DMS53 treated with DMSO at 0.1 percent for 48 hours (cell line): ENCODE data around the gene SEMA3D.
A peak's percentile ranks its signal among the peaks of the same experiment; 100 is the strongest.

Experiments
- DNase-seq: peaks from one replicate; lab custom pipeline; 2025; ENCODE audit not compliant: unreplicated experiment; lab: John Stamatoyannopoulos, UW

The SEMA3D gene

DNA sequence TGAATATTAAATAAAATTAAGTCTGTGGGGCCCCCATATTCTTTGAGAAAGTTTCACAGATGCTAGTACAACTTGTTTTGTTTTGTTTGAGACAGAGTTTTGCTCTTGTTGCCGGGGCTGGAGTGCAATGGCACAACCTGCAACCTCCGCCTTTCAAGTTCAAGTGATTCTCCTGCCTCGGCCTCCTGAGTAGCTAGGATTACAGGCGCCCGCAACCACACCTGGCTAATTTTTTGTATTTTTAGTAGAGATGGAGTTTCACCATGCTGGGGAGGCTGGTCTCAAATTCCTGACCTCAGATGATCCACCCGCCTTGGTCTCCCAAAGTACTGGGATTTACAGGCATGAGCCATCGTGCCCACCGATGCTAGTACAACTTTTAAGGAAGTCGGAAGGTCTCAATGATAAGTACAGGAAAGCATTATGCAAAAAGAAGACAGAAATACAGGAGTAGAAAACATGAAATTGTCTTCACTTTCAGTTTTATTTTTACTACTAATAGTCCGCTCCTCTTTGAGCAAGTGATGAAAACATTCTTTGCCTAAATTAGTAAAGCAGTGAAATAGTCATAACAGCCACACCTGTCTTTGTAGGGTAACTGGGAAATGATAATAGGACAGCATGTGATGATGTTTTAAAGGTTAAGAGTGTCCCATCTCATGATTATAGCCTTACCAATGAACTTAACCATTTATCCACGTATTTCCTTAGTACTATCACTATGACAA lies 147.5 kb downstream of the SEMA3D start:
- DNase-seq = no peak

- DNase-seq = no peak
These were observed 148.4 kb downstream of the SEMA3D start for GRCh38 chr7:85038466-85038865.

DNA sequence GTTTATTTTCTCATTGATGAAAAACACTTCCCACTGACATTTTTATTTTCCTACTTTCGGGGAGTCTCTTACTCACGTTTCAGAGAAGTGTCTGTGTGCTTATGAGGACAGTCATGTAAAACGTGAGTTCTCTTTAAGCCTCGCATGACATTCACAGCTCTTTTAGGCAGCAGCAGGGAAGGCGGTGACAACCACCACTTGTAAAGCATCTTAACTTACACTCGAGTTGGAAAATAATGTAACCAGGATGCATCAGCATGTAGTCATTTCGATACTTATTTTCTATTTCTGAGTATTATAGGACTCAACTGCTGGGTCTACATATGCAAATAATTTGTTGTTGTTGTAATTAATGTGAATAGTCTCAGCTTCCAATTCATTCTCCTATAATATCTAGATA lies 153.6 kb downstream of the SEMA3D start:
- DNase-seq = no peak

DNA sequence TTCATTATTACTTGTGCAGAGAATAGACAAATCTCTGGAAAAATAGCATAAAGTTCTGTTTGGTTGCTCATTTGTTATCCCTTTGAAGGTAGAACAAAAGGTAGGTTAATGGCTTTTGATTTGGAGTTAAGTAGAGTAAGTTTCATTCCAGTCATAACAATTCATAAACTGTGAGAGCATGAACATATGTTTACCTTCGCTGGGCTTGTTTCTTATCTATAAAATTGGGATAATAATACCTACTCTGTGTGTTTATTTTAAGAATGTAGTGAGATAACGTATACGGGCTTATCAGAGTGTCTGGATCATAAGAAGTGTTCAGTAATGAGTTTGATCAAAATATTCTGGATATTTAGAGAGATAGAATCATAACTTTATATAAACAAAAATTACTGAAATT lies 155.4 kb downstream of the SEMA3D start:
- DNase-seq = no peak

- peak; percentile 69 for DNase-seq
These were observed 156.0 kb downstream of the SEMA3D start for GRCh38 chr7:85030893-85031292.

- DNase-seq = no peak
These were observed 161.5 kb downstream of the SEMA3D start for GRCh38 chr7:85025312-85025756.

- DNase-seq = no peak
These were observed 162.9 kb downstream of the SEMA3D start for GRCh38 chr7:85023916-85024315.

GRCh38 chr7:85023066-85023712 lies 163.7 kb downstream of the SEMA3D start:
- peak; percentile 38 for DNase-seq

DNA sequence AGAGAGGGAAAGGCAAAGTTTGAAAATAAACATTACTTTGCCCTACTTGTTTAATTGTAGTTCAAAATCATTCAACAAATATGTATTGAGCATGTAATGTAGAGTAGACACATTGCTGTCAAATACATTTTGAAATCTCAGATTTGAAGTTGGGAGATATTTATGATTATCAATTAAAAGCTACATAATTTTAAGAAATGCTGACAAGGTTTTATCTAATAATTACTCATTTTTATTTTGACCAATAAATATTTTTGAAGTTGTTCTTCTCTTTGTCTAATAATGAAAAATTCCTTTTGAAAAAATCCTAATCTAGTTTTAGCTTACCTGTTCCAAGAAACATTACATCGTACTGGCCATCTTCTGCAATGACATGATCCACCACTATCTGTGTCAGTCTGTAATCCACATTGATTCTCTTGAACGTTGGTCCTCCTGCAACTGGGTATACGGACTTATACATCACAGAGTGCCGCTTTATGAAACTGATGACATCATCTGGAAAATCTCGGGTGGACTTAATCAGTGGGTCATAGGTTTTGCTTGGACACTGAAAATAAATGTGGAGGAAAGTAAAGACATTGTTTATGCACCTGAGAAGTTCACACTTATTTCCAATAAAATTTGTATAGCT lies 164.7 kb downstream of the SEMA3D start:
- no peak for DNase-seq

- peak; percentile 39 for DNase-seq
These were observed 165.7 kb downstream of the SEMA3D start for GRCh38 chr7:85021101-85021704.

- no peak for DNase-seq
These were observed 167.1 kb downstream of the SEMA3D start for GRCh38 chr7:85019778-85020177.

DNA sequence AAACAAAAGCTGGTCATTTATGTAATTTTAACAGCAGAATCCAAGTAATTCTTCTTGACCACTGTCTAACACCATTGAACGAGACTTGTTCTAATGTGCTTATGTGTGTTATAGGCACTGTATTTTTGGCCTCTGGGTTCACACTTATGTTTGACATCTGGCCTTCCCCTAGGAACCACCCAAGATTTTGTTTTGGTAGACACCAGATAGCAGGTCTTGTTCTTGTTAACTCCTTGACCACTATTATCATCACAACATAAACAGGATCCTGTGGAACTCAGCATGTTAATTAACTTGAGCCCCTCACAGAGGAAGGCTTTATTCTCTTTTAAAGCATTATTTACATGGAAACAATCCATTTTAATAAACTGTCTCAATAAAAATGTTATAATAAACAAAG lies 167.7 kb downstream of the SEMA3D start:
- no peak for DNase-seq

DNA sequence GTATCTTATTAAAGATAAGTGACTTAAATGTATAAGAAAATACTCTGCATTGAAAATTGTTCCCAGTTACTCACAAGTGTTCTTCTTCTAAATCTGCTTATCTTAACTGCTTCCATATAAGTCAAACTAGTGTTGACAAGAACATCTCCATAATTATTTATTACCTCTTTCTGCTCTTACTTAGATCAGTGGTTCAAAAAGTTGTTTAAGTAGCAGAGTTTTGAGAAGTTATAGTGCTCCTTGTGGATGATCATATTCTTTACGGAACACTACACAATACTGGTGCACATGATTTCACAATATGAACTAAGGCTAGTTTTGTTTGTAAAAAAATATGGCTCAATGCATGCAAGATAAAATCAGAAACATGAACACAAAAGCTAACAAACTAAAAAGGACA lies 168.4 kb downstream of the SEMA3D start:
- no peak for DNase-seq

DNA sequence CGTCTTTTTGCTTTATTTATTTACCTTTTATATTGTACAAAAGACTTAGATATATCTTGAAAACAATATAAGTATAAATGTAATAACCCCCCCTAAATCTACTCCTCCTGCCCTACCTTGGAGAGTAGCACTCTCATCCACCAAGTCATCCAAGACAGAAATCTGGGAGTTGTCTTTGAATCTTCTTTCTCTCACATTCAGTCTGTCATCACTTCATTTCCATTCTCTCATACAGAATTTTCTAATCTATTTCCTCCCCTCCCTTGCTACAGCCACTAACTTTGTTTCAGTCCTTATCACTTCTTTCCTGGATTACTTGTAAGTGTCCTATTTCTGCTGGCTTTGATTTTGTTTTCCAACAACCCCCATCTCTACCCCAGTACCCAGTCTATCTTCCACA lies 170.6 kb downstream of the SEMA3D start:
- DNase-seq = no peak

DNA sequence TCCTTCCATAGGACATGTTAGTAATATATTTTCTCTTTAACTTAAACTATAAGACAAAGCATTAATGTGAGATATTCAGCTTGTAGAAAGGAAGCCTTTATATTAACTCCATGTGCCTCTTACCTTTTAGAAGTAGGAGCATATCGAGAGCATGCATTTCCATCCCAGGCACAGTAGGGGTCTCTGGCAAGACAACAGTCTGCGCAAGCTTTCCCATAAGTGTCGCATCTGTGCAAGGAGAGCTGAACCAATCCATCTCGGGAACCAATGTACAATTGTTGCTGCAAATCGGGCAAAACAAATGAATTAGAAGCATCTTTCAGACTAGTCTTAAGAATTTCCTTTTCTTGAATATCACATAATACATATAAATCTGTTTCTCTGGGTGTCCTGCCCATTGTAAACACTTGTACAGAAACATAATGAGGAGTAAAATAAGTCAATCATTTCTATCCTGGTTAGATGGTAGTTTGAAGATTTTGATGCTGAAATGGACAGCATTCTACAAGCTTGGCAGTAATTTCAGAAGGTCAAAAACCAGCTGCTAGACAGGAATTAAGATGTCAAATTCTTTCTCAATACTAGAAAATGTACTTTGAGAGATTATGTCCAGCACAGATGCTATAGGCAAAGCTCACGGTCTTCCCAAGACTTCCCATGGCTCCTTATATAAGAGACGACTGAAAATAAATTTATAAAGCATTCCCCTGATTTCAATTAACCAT lies 171.8 kb downstream of the SEMA3D start:
- DNase-seq = no peak

DNA sequence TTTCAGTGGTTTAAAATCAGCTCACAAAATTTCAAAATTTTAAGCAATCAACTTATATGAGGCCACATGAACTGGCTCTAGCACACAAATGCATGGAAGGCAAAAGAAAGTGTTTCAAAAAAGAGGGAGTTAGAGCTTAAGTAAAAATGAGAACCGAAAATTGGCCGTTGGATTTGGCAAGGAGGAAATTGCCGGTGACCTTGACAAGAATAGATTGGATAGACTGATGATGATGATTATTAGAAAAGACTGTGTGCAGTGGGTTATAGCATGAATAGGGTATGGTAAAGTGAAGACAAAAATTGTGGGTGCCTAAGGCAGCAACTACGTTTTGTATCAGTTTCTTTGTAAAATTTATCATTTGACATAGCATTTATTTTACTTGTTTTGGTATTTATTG lies 175.7 kb downstream of the SEMA3D start:
- DNase-seq = no peak

DNA sequence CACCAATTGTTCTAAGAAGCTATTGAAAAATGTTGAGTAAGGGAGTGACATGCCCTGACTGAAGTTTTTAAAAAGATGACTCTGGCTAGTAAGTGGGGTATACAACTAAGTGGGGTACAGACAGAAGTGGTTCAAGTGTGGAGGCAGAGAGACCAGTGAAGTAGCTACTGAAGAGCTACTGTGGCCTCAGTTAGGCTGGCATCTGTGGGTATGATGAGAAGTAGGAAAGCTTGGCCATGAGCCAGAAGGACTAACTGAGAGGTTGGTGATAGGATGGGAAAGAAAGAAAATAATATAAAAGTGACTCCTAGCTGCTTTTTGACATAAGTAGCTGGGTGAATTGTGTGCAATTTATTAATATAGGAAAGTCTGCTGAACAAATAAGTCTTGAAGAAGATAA lies 176.6 kb downstream of the SEMA3D start:
- DNase-seq = no peak

DNA sequence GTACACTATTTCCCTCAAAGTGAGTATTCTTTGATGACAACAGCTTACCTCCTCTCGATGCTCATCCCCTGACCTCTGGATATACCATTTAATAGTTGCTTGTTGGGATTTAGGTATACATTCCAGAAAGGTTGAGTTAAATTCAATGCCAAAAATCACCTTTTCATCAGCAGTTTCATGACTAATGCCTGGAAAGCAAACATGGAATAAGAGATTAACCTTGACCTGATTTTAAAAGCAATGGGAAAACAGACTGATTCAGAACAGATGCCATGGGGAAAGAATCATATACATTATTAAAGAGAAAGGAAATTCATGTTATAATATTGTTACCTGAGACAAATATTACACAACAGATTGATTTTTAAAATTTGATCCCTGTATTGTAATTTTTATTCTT lies 180.1 kb downstream of the SEMA3D start:
- no peak for DNase-seq

DNA sequence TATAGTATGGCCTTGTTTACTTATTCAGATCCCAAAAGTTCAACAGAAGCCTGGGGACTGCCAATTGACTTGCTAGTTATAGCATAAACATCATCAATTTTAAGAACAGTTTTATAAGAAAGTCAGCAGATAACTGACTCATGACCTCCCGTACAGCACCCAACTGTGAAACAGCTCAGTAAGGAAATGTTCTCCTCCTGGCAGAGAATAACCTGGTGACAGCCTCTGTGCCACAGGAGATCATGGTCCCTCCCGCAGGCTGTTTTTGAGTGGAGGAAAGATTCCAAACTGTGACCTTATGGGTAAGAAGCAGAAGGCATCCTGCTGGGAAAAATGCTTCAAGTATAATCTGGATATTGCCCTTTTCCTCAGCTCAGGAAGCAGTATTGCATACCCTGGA lies 182.5 kb downstream of the SEMA3D start:
- no peak for DNase-seq

- no peak for DNase-seq
These were observed 185.1 kb downstream of the SEMA3D start for GRCh38 chr7:85001495-85002345.
